HepG2 (cell line): ENCODE measurements around the gene YPEL5. TPM values are rescaled to one million over a fixed set of nuclear protein-coding genes. Genes with fewer than 3 reads are reported as not detected.

ENCODE experiments used
- DNMT3B ChIP-seq: conservative IDR thresholded peaks from 2 replicates; pipeline ENCODE4 v1.6.1; 2016; ENCODE audit warnings: missing biosample characterization, control low read depth
- FOXC1 ChIP-seq: sonication (generic); formaldehyde crosslinking; IDR thresholded peaks from 2 replicates; pipeline ENCODE4 v1.8.0; 2022; ENCODE audit warnings: mild to moderate bottlenecking, missing genetic modification reagents, borderline replicate concordance
- HMGXB3 ChIP-seq: sonication (generic); formaldehyde crosslinking; IDR thresholded peaks from 2 replicates; pipeline ENCODE4 v1.4.0; 2020; ENCODE audit warnings: missing genetic modification reagents, borderline replicate concordance
- HOXA5 ChIP-seq: sonication (generic); formaldehyde crosslinking; IDR thresholded peaks from 2 replicates; pipeline ENCODE4 v1.4.0; 2020; ENCODE audit warnings: missing genetic modification reagents
- KDM2A ChIP-seq: sonication (generic); formaldehyde crosslinking; IDR thresholded peaks from 2 replicates; pipeline ENCODE4 v1.4.0; 2020; ENCODE audit warnings: low read depth, missing genetic modification reagents, borderline replicate concordance
- KLF13 ChIP-seq: sonication (generic); formaldehyde crosslinking; IDR thresholded peaks from 2 replicates; pipeline ENCODE4 v1.4.0; 2020; ENCODE audit warnings: mild to moderate bottlenecking, missing genetic modification reagents
- MIXL1 ChIP-seq: IDR thresholded peaks from 2 replicates; pipeline ENCODE4 v1.6.1; 2016
- NFAT5 ChIP-seq: sonication (generic); formaldehyde crosslinking; IDR thresholded peaks from 2 replicates; pipeline ENCODE4 v1.4.0; 2020; ENCODE audit warnings: missing genetic modification reagents
- XRCC5 ChIP-seq: fragments of 200-400 bp; formaldehyde crosslinking; optimal IDR thresholded peaks from 2 replicates; pipeline ENCODE3; 2017; ENCODE audit warnings: mild to moderate bottlenecking, low read length
- ZBTB44 ChIP-seq: sonication (generic); formaldehyde crosslinking; IDR thresholded peaks from 2 replicates; pipeline ENCODE4 v1.4.0; 2020; ENCODE audit warnings: missing genetic modification reagents
- ZNF570 ChIP-seq: sonication (generic); formaldehyde crosslinking; IDR thresholded peaks from 2 replicates; pipeline ENCODE4 v1.4.0; 2020; ENCODE audit warnings: mild to moderate bottlenecking, missing genetic modification reagents, borderline replicate concordance
- ZNF574 ChIP-seq: sonication (generic); formaldehyde crosslinking; IDR thresholded peaks from 2 replicates; pipeline ENCODE4 v1.4.0; 2020; ENCODE audit warnings: missing genetic modification reagents
- ZNF7 ChIP-seq: IDR thresholded peaks from 2 replicates; pipeline ENCODE4 v1.6.1; 2016; ENCODE audit warnings: missing biosample characterization, missing genetic modification reagents
- ZNF83 ChIP-seq: sonication (generic); formaldehyde crosslinking; IDR thresholded peaks from 2 replicates; pipeline ENCODE4 v1.4.0; 2020; ENCODE audit warnings: missing genetic modification reagents, mild to moderate bottlenecking, borderline replicate concordance
- polyA plus RNA-seq, 8 experiments: library from polyadenylated mRNA; depleted of rRNA in 3 of 8; stranded (reverse) in 7 of 8; unstranded in 1 of 8; fragments of >200 nt; fragmentation: Illumina TruSeq in 4 of 8; extraction: Trizol in 4 of 8; gene quantifications; 2 replicates each; pipeline versions ENCODE4 v1.2.1 to v1.2.3, GENCODE V29; 2011 to 2016; ENCODE audit warnings: low read depth in 4 of 8, missing spikeins in 1 of 8, mixed read lengths in 1 of 8; ENCODE audit not compliant: insufficient read depth in 1 of 8
- total RNA-seq, 5 experiments: library from RNA; depleted of rRNA; stranded (reverse); fragments of >200 nt; fragmentation: Illumina TruSeq; extraction: Trizol; gene quantifications; 2 replicates each; pipeline ENCODE4 v1.2.3, GENCODE V29; 2016; ENCODE audit warnings: low read depth in 1 of 5

The YPEL5 gene
- total and polyA plus RNA-seq, 2 of the 13 experiments (the other 11 are each of a cell fraction or from before 2014, with no cell fraction given), result 12.7 to 49.7 TPM

- peak; percentile 62; the same call in 1 of the 2 replicates for TF ChIP-seq NFAT5 (CRISPR knock-in tag)
- TF ChIP-seq HMGXB3, result peak; percentile 84
- no peak for TF ChIP-seq ZNF7 (CRISPR knock-in tag)
- no peak for TF ChIP-seq ZNF570 (CRISPR knock-in tag)
- TF ChIP-seq MIXL1 (CRISPR knock-in tag), result peak; percentile 61; the same call in 1 of the 2 replicates
- TF ChIP-seq HOXA5 (CRISPR knock-in tag), result no peak; the same call in 1 of the 2 replicates
- peak; percentile 14; the same call in 1 of the 2 replicates for TF ChIP-seq ZNF574
- TF ChIP-seq ZNF83, result no peak
- peak; percentile 65; the same call in 1 of the 2 replicates for TF ChIP-seq DNMT3B (CRISPR knock-in tag)
- peak; percentile 54; the same call in 1 of the 2 replicates for TF ChIP-seq ZBTB44 (CRISPR knock-in tag)
- no peak for TF ChIP-seq KLF13 (CRISPR knock-in tag)
- TF ChIP-seq XRCC5, result peak; percentile 53
- peak; percentile 96 for TF ChIP-seq KDM2A (CRISPR knock-in tag)
- peak; percentile 52; the same call in 1 of the 2 replicates for TF ChIP-seq FOXC1
Observed at GRCh38 chr2:30146337-30147195, at the start of gene YPEL5 (continued).
